ENCODE measurements around the gene CCDC174. TPM values are rescaled to one million over a fixed set of nuclear protein-coding genes. Genes with fewer than 3 reads are reported as not detected.

CCDC174 gene
- total RNA-seq, 1 donor from 2014 or later: 31.2 TPM

- Histone ChIP-seq H3K27ac (no peak overlapping the region), H3K4me3 (no peak overlapping the region), H3K36me3 (no peaks in the 10 kb centered on the region), H3K4me1 (no peaks in the 10 kb centered on the region), H3K27me3 (no peaks in the 10 kb centered on the region), H3K9me3 (no peaks in the 10 kb centered on the region)
- intact Hi-C loops (cut with DNase I): no loop called here
- TF ChIP-seq, protein P1, sequence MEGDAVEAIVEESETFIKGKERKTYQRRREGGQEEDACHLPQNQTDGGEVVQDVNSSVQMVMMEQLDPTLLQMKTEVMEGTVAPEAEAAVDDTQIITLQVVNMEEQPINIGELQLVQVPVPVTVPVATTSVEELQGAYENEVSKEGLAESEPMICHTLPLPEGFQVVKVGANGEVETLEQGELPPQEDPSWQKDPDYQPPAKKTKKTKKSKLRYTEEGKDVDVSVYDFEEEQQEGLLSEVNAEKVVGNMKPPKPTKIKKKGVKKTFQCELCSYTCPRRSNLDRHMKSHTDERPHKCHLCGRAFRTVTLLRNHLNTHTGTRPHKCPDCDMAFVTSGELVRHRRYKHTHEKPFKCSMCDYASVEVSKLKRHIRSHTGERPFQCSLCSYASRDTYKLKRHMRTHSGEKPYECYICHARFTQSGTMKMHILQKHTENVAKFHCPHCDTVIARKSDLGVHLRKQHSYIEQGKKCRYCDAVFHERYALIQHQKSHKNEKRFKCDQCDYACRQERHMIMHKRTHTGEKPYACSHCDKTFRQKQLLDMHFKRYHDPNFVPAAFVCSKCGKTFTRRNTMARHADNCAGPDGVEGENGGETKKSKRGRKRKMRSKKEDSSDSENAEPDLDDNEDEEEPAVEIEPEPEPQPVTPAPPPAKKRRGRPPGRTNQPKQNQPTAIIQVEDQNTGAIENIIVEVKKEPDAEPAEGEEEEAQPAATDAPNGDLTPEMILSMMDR (IDR thresholded peaks at IDR 0.05): no peak
- no peak for TF ChIP-seq POLR2AphosphoS5 (IDR thresholded peaks at IDR 0.05; ENCODE audit: insufficient read depth in 1 of 2, low read depth in 1 of 2)
- no peak for TF ChIP-seq POLR2A (IDR thresholded peaks at IDR 0.05)
- no peak for DNase-seq (ENCODE audit: extremely low spot score in 2 of 2)
These were observed 34.0 kb upstream of the CCDC174 start for GRCh38 chr3:14617508-14618023.

- intact Hi-C loops (cut with DNase I): no loop called here
These were observed 32.0 kb upstream of the CCDC174 start for GRCh38 chr3:14619605-14620004.

GRCh38 chr3:14620512-14620911, 31.1 kb upstream of the CCDC174 start:
- Histone ChIP-seq H3K27ac (no peak overlapping the region), H3K27me3 (no peaks in the 10 kb centered on the region), H3K9me3 (no peaks in the 10 kb centered on the region), H3K4me3 (no peak overlapping the region), H3K36me3 (no peaks in the 10 kb centered on the region), H3K4me1 (peaks cover 9% of the 10 kb centered on the region)
- TF ChIP-seq, protein P1 (IDR thresholded peaks at IDR 0.05): no peak
- TF ChIP-seq POLR2AphosphoS5 (IDR thresholded peaks at IDR 0.05; ENCODE audit: insufficient read depth in 1 of 2, low read depth in 1 of 2): no peak
- no peak for TF ChIP-seq POLR2A (IDR thresholded peaks at IDR 0.05)
- intact Hi-C loops (cut with DNase I): no loop called here
- no peak for DNase-seq (ENCODE audit: extremely low spot score in 2 of 2)

More at GRCh38 chr3:14619605-14620004, 32.0 kb upstream of the CCDC174 start:
- no peak for DNase-seq (ENCODE audit: extremely low spot score in 2 of 2)
- TF ChIP-seq, protein P1 (IDR thresholded peaks at IDR 0.05): no peak
- TF ChIP-seq POLR2AphosphoS5 (IDR thresholded peaks at IDR 0.05; ENCODE audit: insufficient read depth in 1 of 2, low read depth in 1 of 2) (no peak), POLR2A (IDR thresholded peaks at IDR 0.05) (no peak)
- no peaks in the 10 kb centered on the region for H3K9me3 ChIP-seq
- H3K4me1 ChIP-seq: peaks cover 9% of the 10 kb centered on the region
- no peak overlapping the region for H3K27ac ChIP-seq
- H3K4me3 ChIP-seq: no peak overlapping the region
- no peaks in the 10 kb centered on the region for H3K27me3 ChIP-seq
- no peaks in the 10 kb centered on the region for H3K36me3 ChIP-seq

GRCh38 chr3:14621093-14621492, 30.5 kb upstream of the CCDC174 start:
- TF ChIP-seq, protein P1 (IDR thresholded peaks at IDR 0.05): no peak
- TF ChIP-seq POLR2A (IDR thresholded peaks at IDR 0.05) (no peak), POLR2AphosphoS5 (IDR thresholded peaks at IDR 0.05; ENCODE audit: insufficient read depth in 1 of 2, low read depth in 1 of 2) (no peak)
- peaks cover 9% of the 10 kb centered on the region for H3K4me1 ChIP-seq
- intact Hi-C loops (cut with DNase I): no loop called here

GRCh38 chr3:14622368-14622767, 29.2 kb upstream of the CCDC174 start:
- Histone ChIP-seq H3K36me3 (no peaks in the 10 kb centered on the region), H3K27ac (no peak overlapping the region), H3K27me3 (no peaks in the 10 kb centered on the region), H3K4me1 (peaks cover 9% of the 10 kb centered on the region), H3K4me3 (no peak overlapping the region), H3K9me3 (no peaks in the 10 kb centered on the region)
- TF ChIP-seq POLR2A (IDR thresholded peaks at IDR 0.05): no peak
- TF ChIP-seq, protein P1 (IDR thresholded peaks at IDR 0.05): no peak
- TF ChIP-seq POLR2AphosphoS5 (IDR thresholded peaks at IDR 0.05; ENCODE audit: insufficient read depth in 1 of 2, low read depth in 1 of 2): no peak
- DNase-seq (ENCODE audit: extremely low spot score in 2 of 2): no peak
- intact Hi-C loops (cut with DNase I): no loop called here

More at GRCh38 chr3:14621093-14621492, 30.5 kb upstream of the CCDC174 start:
- Histone ChIP-seq H3K36me3 (no peaks in the 10 kb centered on the region), H3K4me3 (no peak overlapping the region), H3K27ac (no peak overlapping the region), H3K9me3 (no peaks in the 10 kb centered on the region), H3K27me3 (no peaks in the 10 kb centered on the region)
- no peak for DNase-seq (ENCODE audit: extremely low spot score in 2 of 2)

Data from vagina (tissue), 2 donors.